ENCODE measurements around the gene CCDC106. TPM values are rescaled to one million over a fixed set of nuclear protein-coding genes. Genes with fewer than 3 reads are reported as not detected.

Gene CCDC106
- total RNA-seq, 1 donor from 2014 or later: 20.8 TPM

GRCh38 chr19:55695511-55696290 is 47.7 kb downstream of the CCDC106 start:
- TF ChIP-seq CTCF (IDR thresholded peaks at IDR 0.05; ENCODE audit: unreplicated experiment): no peak
- Mint-ChIP-seq H3K27me3 (ENCODE audit: low read depth) (no peaks in the 10 kb centered on the region), H3K9me3 (no peaks in the 10 kb centered on the region), H3K36me3 (peaks cover 29% of the 10 kb centered on the region), H3K4me1 (no peaks in the 10 kb centered on the region), H3K27ac (no peak overlapping the region), H3K4me3 (no peak overlapping the region)
- no peak for DNase-seq (ENCODE audit: low spot score in 2 of 2, unreplicated experiment in 2 of 2)

- no peak for TF ChIP-seq CTCF (IDR thresholded peaks at IDR 0.05; ENCODE audit: unreplicated experiment)
- Mint-ChIP-seq H3K4me3 (no peak overlapping the region), H3K4me1 (no peaks in the 10 kb centered on the region), H3K27me3 (ENCODE audit: low read depth) (no peaks in the 10 kb centered on the region), H3K36me3 (peaks cover 31% of the 10 kb centered on the region), H3K27ac (no peak overlapping the region), H3K9me3 (peaks cover 1% of the 10 kb centered on the region)
- DNase-seq (ENCODE audit: low spot score in 2 of 2, unreplicated experiment in 2 of 2): no peak
Measured at GRCh38 chr19:55696301-55697068, 48.5 kb downstream of the CCDC106 start.

- peaks cover 4% of the 10 kb centered on the region for H3K9me3 Mint-ChIP-seq
- H3K27ac Mint-ChIP-seq: no peak overlapping the region
- no peaks in the 10 kb centered on the region for H3K27me3 Mint-ChIP-seq (ENCODE audit: low read depth)
- TF ChIP-seq CTCF (IDR thresholded peaks at IDR 0.05; ENCODE audit: unreplicated experiment): no peak
- no peaks in the 10 kb centered on the region for H3K4me1 Mint-ChIP-seq
- H3K4me3 Mint-ChIP-seq: no peak overlapping the region
- peaks cover 34% of the 10 kb centered on the region for H3K36me3 Mint-ChIP-seq
- DNase-seq (ENCODE audit: low spot score in 2 of 2, unreplicated experiment in 2 of 2): no peak
Measured at GRCh38 chr19:55697069-55697440, 49.0 kb downstream of the CCDC106 start.

GRCh38 chr19:55697698-55698097 is 49.7 kb downstream of the CCDC106 start:
- no peak overlapping the region for H3K4me3 Mint-ChIP-seq
- no peak overlapping the region for H3K27ac Mint-ChIP-seq
- peaks cover 7% of the 10 kb centered on the region for H3K9me3 Mint-ChIP-seq
- peaks cover 39% of the 10 kb centered on the region for H3K36me3 Mint-ChIP-seq
- no peaks in the 10 kb centered on the region for H3K27me3 Mint-ChIP-seq (ENCODE audit: low read depth)
- H3K4me1 Mint-ChIP-seq: no peaks in the 10 kb centered on the region
- no peak for TF ChIP-seq CTCF (IDR thresholded peaks at IDR 0.05; ENCODE audit: unreplicated experiment)
- DNase-seq (ENCODE audit: low spot score in 2 of 2, unreplicated experiment in 2 of 2): no peak

DNA sequence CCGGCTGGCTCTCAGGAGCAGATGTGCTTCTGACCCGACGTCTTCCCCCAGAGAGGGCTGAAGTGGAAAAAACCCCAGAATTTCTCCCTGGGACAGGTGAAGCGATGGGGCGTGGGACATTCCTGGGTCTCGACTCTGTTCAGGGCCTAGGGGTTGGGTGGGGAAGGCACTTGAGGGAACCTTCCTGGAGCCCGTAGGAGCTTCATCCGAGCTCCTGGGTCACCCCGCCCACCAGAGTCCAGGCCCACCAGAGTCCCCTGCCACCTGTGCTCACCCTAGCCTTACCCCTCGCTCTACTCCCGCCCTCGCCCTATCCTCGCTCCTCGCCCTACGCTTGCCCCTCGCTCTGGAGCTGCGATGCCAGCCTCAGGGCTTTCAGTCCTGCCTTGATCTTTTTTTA is 50.2 kb downstream of the CCDC106 start:
- peaks cover 42% of the 10 kb centered on the region for H3K36me3 Mint-ChIP-seq
- H3K27me3 Mint-ChIP-seq (ENCODE audit: low read depth): no peaks in the 10 kb centered on the region
- H3K9me3 Mint-ChIP-seq: peaks cover 7% of the 10 kb centered on the region
- H3K4me3 Mint-ChIP-seq: no peak overlapping the region
- TF ChIP-seq CTCF (IDR thresholded peaks at IDR 0.05; ENCODE audit: unreplicated experiment): no peak
- H3K27ac Mint-ChIP-seq: no peak overlapping the region
- H3K4me1 Mint-ChIP-seq: no peaks in the 10 kb centered on the region
- DNase-seq (ENCODE audit: low spot score in 2 of 2, unreplicated experiment in 2 of 2): no peak
